B cell (primary cell): Measurements from ENCODE around the gene UNC13A. TPM values are rescaled to one million over a fixed set of nuclear protein-coding genes. Genes with fewer than 3 reads are reported as not detected.

Source experiments
- ATAC-seq: fragments of 200-7000 bp; cut with Tn5 transposase; one replicate; pipeline ENCODE4 v1.10.0; 2021; ENCODE audit warnings: low read depth, mild to moderate bottlenecking, moderate number of reproducible peaks, moderate library complexity
- CTCF ChIA-PET: fragments of 350-600 bp; sonication (Branson Sonifier 250); formaldehyde crosslinking; loops from one replicate; lab custom pipeline; 2021; ENCODE audit warnings: antibody characterized with exemption, inconsistent platforms; lab: Charles Lee
- POLR2A ChIA-PET: fragments of 350-600 bp; sonication (Branson Sonifier 250); formaldehyde crosslinking; loops from one replicate; lab custom pipeline; 2021; ENCODE audit warnings: antibody characterized with exemption; lab: Charles Lee
- DNase-seq: peaks from one replicate; pipeline ENCODE4 v3.0.0; 2013
- H2AFZ ChIP-seq: 2 replicates; pipeline ENCODE4 v1.6.1; 2012; ENCODE audit warnings: mild to moderate bottlenecking, low read depth, low read length; ENCODE audit not compliant: insufficient read depth, poor library complexity, severe bottlenecking
- H3K27ac ChIP-seq, 2 donors: 1 replicate in 1 of 2; 2 replicates in 1 of 2; pipeline ENCODE4 v1.5.1; 2012 to 2013; ENCODE audit warnings: low read length in 2 of 2, mild to moderate bottlenecking in 2 of 2, moderate library complexity in 1 of 2
- H3K27me3 ChIP-seq, 4 experiments: fragments of 200-600 bp in 1 of 4; sonication (generic) in 1 of 4; replicated peaks in 1 of 4; 1 replicate in 2 of 4; 2 replicates in 2 of 4; pipeline versions ENCODE4 v1.6.1 to v1.7.0; 2013 to 2016; ENCODE audit warnings: low read length in 3 of 4, mild to moderate bottlenecking in 2 of 4, mixed read lengths in 1 of 4, moderate library complexity in 1 of 4; ENCODE audit not compliant: insufficient read depth in 4 of 4, control insufficient read depth in 3 of 4; ENCODE audit errors: control extremely low read depth in 1 of 4
- H3K36me3 ChIP-seq, 2 experiments: replicated peaks in 1 of 2; 1 replicate in 1 of 2; 2 replicates in 1 of 2; pipeline versions ENCODE4 v1.6.1 to v1.7.1; 2013; ENCODE audit warnings: low read length in 1 of 2; ENCODE audit not compliant: insufficient read depth in 2 of 2, control insufficient read depth in 1 of 2; ENCODE audit errors: control extremely low read depth in 1 of 2, extremely low read depth in 1 of 2
- H3K4me1 ChIP-seq, 2 donors: fragments of 200-600 bp in 1 of 2; sonication (generic) in 1 of 2; 1 replicate in 1 of 2; 2 replicates in 1 of 2; pipeline versions ENCODE4 v1.5.1 to v1.6.1; 2013 to 2017; ENCODE audit warnings: low read length in 2 of 2; ENCODE audit not compliant: control insufficient read depth in 2 of 2, insufficient read depth in 2 of 2
- H3K4me2 ChIP-seq: replicated peaks from 2 replicates; pipeline ENCODE3; 2012; ENCODE audit warnings: mild to moderate bottlenecking, low read depth, low read length; ENCODE audit not compliant: poor library complexity, severe bottlenecking
- H3K4me3 ChIP-seq, 5 experiments: fragments of 200-600 bp in 1 of 5; sonication (generic) in 1 of 5; 1 replicate in 3 of 5; 2 replicates in 2 of 5; pipeline versions ENCODE4 v1.5.1 to v1.7.0; 2011 to 2016; ENCODE audit warnings: low read length in 4 of 5, mild to moderate bottlenecking in 4 of 5, low read depth in 2 of 5, control low read depth in 1 of 5, moderate library complexity in 1 of 5; ENCODE audit not compliant: insufficient read depth in 1 of 5; ENCODE audit errors: control extremely low read depth in 1 of 5, extremely low read depth in 1 of 5
- H3K79me2 ChIP-seq: fragments of 200-600 bp; sonication (generic); one replicate; pipeline ENCODE4 v1.6.0; 2016; ENCODE audit warnings: low read length; ENCODE audit not compliant: control insufficient read depth, insufficient read depth
- H3K9ac ChIP-seq: fragments of 200-600 bp; sonication (generic); 2 replicates; pipeline ENCODE4 v1.6.1; 2017; ENCODE audit warnings: mild to moderate bottlenecking, low read length, moderate library complexity
- H3K9me3 ChIP-seq, 3 donors: one replicate each; pipeline versions ENCODE4 v1.6.1 to v1.7.1; 2013; ENCODE audit warnings: low read length in 2 of 3; ENCODE audit not compliant: control insufficient read depth in 2 of 3, insufficient read depth in 1 of 3; ENCODE audit errors: control extremely low read depth in 1 of 3
- H4K20me1 ChIP-seq: 2 replicates; pipeline ENCODE4 v1.6.0; 2012; ENCODE audit warnings: mild to moderate bottlenecking, low read length; ENCODE audit not compliant: insufficient read depth, control insufficient read depth, poor library complexity, severe bottlenecking
- H3K27ac Mint-ChIP-seq: one replicate; pipeline ENCODE4 v1.8.0; 2021; ENCODE audit warnings: mixed read lengths
- H3K27me3 Mint-ChIP-seq: one replicate; pipeline ENCODE4 v1.8.0; 2021; ENCODE audit warnings: mixed read lengths
- H3K4me1 Mint-ChIP-seq: one replicate; pipeline ENCODE4 v1.8.0; 2021; ENCODE audit warnings: mixed read lengths
- H3K4me3 Mint-ChIP-seq: one replicate; pipeline ENCODE4 v1.8.0; 2021; ENCODE audit warnings: mixed read lengths
- H3K9me3 Mint-ChIP-seq: one replicate; pipeline ENCODE4 v1.8.0; 2022; ENCODE audit warnings: mixed read lengths; ENCODE audit not compliant: insufficient read depth
- CTCF ChIP-seq: fragments of 200-600 bp; IDR thresholded peaks from one replicate; pipeline ENCODE4 v1.8.0; 2022; ENCODE audit warnings: antibody characterized with exemption, mild to moderate bottlenecking
- EZH2 ChIP-seq: IDR thresholded peaks from 2 replicates; pipeline ENCODE4 v1.6.1; 2012; ENCODE audit warnings: borderline replicate concordance, low read depth, mild to moderate bottlenecking, moderate library complexity, low read length; ENCODE audit not compliant: insufficient read depth, poor library complexity, severe bottlenecking
- WGBS: methylation state at CpG from one replicate; pipeline ENCODE4 v1.1.5; 2013; ENCODE audit warnings: missing lambda C conversion rate; ENCODE audit not compliant: insufficient coverage; 5-methylcytosine and 5-hydroxymethylcytosine counted together
- intact Hi-C: fragments of 100-400 bp; cut with micrococcal nuclease; formaldehyde crosslinking; loops from one replicate; pipeline ENCODE4 v1.10.0; 2022
- polyA plus RNA-seq: library from polyadenylated mRNA; depleted of rRNA; stranded (reverse); fragments of >200 nt; gene quantifications from 2 replicates; pipeline ENCODE4 v1.2.3, GENCODE V29; 2012
- total RNA-seq, 2 donors: library from RNA; stranded (reverse); fragments of 120-200 nt in 1 of 2; gene quantifications; 1 replicate in 1 of 2; 2 replicates in 1 of 2; pipeline versions ENCODE4 v1.2.3 to v1.2.4, GENCODE V29; 2013 to 2022

Gene UNC13A
- total and polyA plus RNA-seq, 2 donors (not counting 1 experiment from before 2014, with no cell fraction given) = 0.10 TPM; not detected in 1

GRCh38 chr19:17725422-17726078 lies 37.4 kb upstream of the UNC13A start:
- Histone ChIP-seq H3K27me3 (no peaks in the 10 kb centered on the region), H3K27ac (no peak overlapping the region), H3K36me3 (peaks cover 7 to 64% of the 10 kb centered on the region in 2 experiments), H2AFZ (no peak overlapping the region), H3K4me1 (peaks cover 16 to 18% of the 10 kb centered on the region in 2 donors), H3K4me3 (no peak overlapping the region), H3K79me2 (peaks cover 74% of the 10 kb centered on the region), H3K4me2 (no peak overlapping the region), H4K20me1 (peaks cover 75% of the 10 kb centered on the region), H3K9me3 (no peaks in the 10 kb centered on the region), H3K9ac (no peak overlapping the region)
- ChIA-PET CTCF (interaction anchor here (1.0 to 5.2 kb wide), 13 partner anchors 11 to 130 kb away, joined by 3 to 31 read pairs (median 5); no protein-coding TSS in a partner anchor), POLR2A (interaction anchor here (0.6 kb wide), 1 partner anchor 20 kb away, joined by 3 read pairs; no protein-coding TSS in a partner anchor)
- Mint-ChIP-seq H3K4me3 (no peak overlapping the region), H3K4me1 (peaks cover 25% of the 10 kb centered on the region), H3K27me3 (no peaks in the 10 kb centered on the region), H3K27ac (no peak overlapping the region), H3K9me3 (no peaks in the 10 kb centered on the region)
- ATAC-seq (peak; percentile 41), DNase-seq (peak; percentile 41)
- intact Hi-C loops = no loop called here
- TF ChIP-seq EZH2 = no peak
- TF ChIP-seq CTCF = peak; percentile 66
- 94% methylated on average over 17 of the region's 21 CpGs for WGBS

DNA sequence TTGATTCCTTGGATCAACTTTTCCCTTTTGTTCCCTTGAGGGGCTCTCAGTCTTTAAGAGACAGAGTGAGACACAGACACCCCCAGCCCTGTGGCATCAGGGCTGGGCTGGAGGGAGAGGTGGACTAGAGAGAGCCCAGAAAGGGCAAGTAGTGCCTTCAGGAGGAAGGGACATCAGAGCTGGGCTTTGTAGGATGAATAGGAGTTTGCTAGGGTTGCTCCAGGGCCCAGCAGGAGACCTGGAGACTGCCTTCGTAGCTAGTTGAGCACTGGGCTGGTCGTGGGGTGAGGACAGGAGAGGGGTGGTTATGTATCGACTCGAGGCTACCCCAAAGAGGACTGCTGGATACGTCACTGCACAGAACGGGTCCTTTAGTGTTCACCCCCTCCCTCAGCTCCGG lies 36.5 kb upstream of the UNC13A start:
- ChIA-PET POLR2A (no interaction called here), CTCF (interaction anchor here (0.7 to 5.2 kb wide), 7 partner anchors 21 to 131 kb away, joined by 3 to 31 read pairs (median 8); no protein-coding TSS in a partner anchor)
- TF ChIP-seq CTCF (no peak), EZH2 (no peak)
- peaks cover 22 to 26% of the 10 kb centered on the region in 2 donors for H3K4me1 ChIP-seq
- Mint-ChIP-seq H3K4me1 (peaks cover 24% of the 10 kb centered on the region), H3K9me3 (no peaks in the 10 kb centered on the region), H3K27me3 (no peaks in the 10 kb centered on the region), H3K27ac (no peak overlapping the region), H3K4me3 (no peak overlapping the region)
- no peaks in the 10 kb centered on the region for H3K9me3 ChIP-seq
- no peak overlapping the region for H3K4me2 ChIP-seq
- WGBS = 99% methylated on average over 6 of the region's 7 CpGs
- no peak for ATAC-seq
- H4K20me1 ChIP-seq = peaks cover 84% of the 10 kb centered on the region
- DNase-seq = no peak
- H3K27ac ChIP-seq = no peak overlapping the region
- H3K79me2 ChIP-seq = peaks cover 80% of the 10 kb centered on the region
- H3K4me3 ChIP-seq = no peak overlapping the region
- H3K27me3 ChIP-seq = no peaks in the 10 kb centered on the region
- intact Hi-C loops = no loop called here
- no peak overlapping the region for H2AFZ ChIP-seq
- H3K36me3 ChIP-seq = peaks cover 7 to 60% of the 10 kb centered on the region in 2 experiments
- H3K9ac ChIP-seq = no peak overlapping the region
